K562 (cell line): Measurements from ENCODE around the gene MRLN. TPM values are rescaled to one million over a fixed set of nuclear protein-coding genes. Genes with fewer than 3 reads are reported as not detected.

ENCODE experiments used
- ATAC-seq: fragments of 200-7000 bp; cut with Tn5 transposase; 3 replicates; pipeline ENCODE4 v1.9.1; 2020; ENCODE audit warnings: moderate library complexity
- BruUV-seq: library from RNA; stranded (reverse); fragments of 400-500 nt; replicated peaks from 2 replicates; lab custom pipeline; 2021; lab: Mats Ljungman, UMichigan
- CTCF ChIA-PET: fragments of 300-600 bp; formaldehyde crosslinking; extraction: SDS; loops from one replicate; lab custom pipeline; 2021; ENCODE audit warnings: low intra/inter-chr PET ratio; lab: Yijun Ruan, JAX
- POLR2A ChIA-PET: fragments of 300-600, 350-650 bp; sonication (Branson Sonifier 250); formaldehyde crosslinking; extraction: SDS; loops from one replicate; lab custom pipeline; 2021; ENCODE audit warnings: antibody characterized with exemption, inconsistent platforms; lab: Yijun Ruan, JAX
- DNase-seq, 4 experiments: peaks; one replicate each; pipeline versions ENCODE4 v3.0.0 to v3.0.0-alpha.2; 2011 to 2018; ENCODE audit warnings: low spot score in 3 of 4, mixed read lengths in 3 of 4; ENCODE audit errors: extremely low read depth in 1 of 4
- FAIRE-seq: peaks from 2 replicates; lab custom pipeline; 2011; peaks lifted over from hg19 to GRCh38; lab: Jason Lieb, UNC
- H2AFZ ChIP-seq: 2 replicates; pipeline ENCODE4 v1.6.0; 2011; ENCODE audit warnings: low read depth, low read length, control low read depth, inconsistent platforms
- H3K27ac ChIP-seq: fragments of 200-600 bp; 3 replicates; pipeline ENCODE4 v1.8.0; 2011; ENCODE audit warnings: low read depth, mild to moderate bottlenecking, control low read depth, inconsistent platforms, low read length, moderate library complexity, mixed read lengths; ENCODE audit errors: extremely low read depth
- H3K27me3 ChIP-seq, 2 experiments: fragments of 300-600 bp in 1 of 2; 2 replicates in 1 of 2; 3 replicates in 1 of 2; pipeline versions ENCODE4 v1.6.0 to v1.8.0; 2011; ENCODE audit warnings: inconsistent platforms in 2 of 2, low read length in 2 of 2, mild to moderate bottlenecking in 1 of 2, mixed read lengths in 1 of 2, moderate library complexity in 1 of 2; ENCODE audit not compliant: control insufficient read depth in 2 of 2, insufficient read depth in 2 of 2
- H3K36me3 ChIP-seq: fragments of 300-600 bp; 3 replicates; pipeline ENCODE4 v1.8.0; 2011; ENCODE audit warnings: mild to moderate bottlenecking, low read length, inconsistent platforms; ENCODE audit not compliant: control insufficient read depth, insufficient read depth
- H3K4me1 ChIP-seq, 2 experiments: fragments of 200-600 bp in 1 of 2; replicated peaks in 1 of 2; 2 replicates in 1 of 2; 3 replicates in 1 of 2; pipeline versions ENCODE4 v1.5.1 to v1.8.0; 2011; ENCODE audit warnings: inconsistent platforms in 2 of 2, low read length in 2 of 2, mild to moderate bottlenecking in 1 of 2, mixed read lengths in 1 of 2, moderate library complexity in 1 of 2; ENCODE audit not compliant: control insufficient read depth in 2 of 2, insufficient read depth in 2 of 2
- H3K4me2 ChIP-seq: 2 replicates; pipeline ENCODE4 v1.6.1; 2011; ENCODE audit warnings: low read length, control low read depth, inconsistent platforms, mixed read lengths; ENCODE audit not compliant: insufficient read depth
- H3K4me3 ChIP-seq: fragments of 200-600 bp; sonication (generic), shearing (Covaris generic); 2 replicates; pipeline ENCODE4 v1.5.1; 2016; ENCODE audit warnings: control low read depth, inconsistent platforms
- H3K79me2 ChIP-seq: fragments of 200-600 bp; 3 replicates; pipeline ENCODE4 v1.8.0; 2011; ENCODE audit warnings: low read length, inconsistent platforms; ENCODE audit not compliant: control insufficient read depth, insufficient read depth
- H3K9ac ChIP-seq, 2 experiments: 2 replicates each; pipeline versions ENCODE4 v1.6.0 to v1.6.1; 2011; ENCODE audit warnings: low read depth in 2 of 2, low read length in 2 of 2, control low read depth in 1 of 2, inconsistent platforms in 1 of 2, mild to moderate bottlenecking in 1 of 2, mixed read lengths in 1 of 2; ENCODE audit not compliant: insufficient read depth in 1 of 2
- H3K9me1 ChIP-seq: one replicate; pipeline ENCODE4 v1.6.0; 2011; ENCODE audit warnings: inconsistent platforms, mild to moderate bottlenecking, low read length, moderate library complexity; ENCODE audit not compliant: control insufficient read depth, insufficient read depth
- H3K9me3 ChIP-seq: replicated peaks from 2 replicates; pipeline ENCODE4 v1.5.1; 2011; ENCODE audit warnings: low read depth, low read length, inconsistent platforms; ENCODE audit not compliant: control insufficient read depth, insufficient read depth
- H4K20me1 ChIP-seq: replicated peaks from 2 replicates; pipeline ENCODE4 v1.6.1; 2011; ENCODE audit warnings: low read length, inconsistent platforms, mixed read lengths; ENCODE audit not compliant: control insufficient read depth, insufficient read depth
- CC2D1A ChIP-seq: fragments of 450-650 bp; IDR thresholded peaks from 2 replicates; pipeline ENCODE4 v1.6.1; 2017; ENCODE audit warnings: mild to moderate bottlenecking
- CTCF ChIP-seq, 3 experiments: IDR thresholded peaks in 2 of 3; conservative IDR thresholded peaks in 1 of 3; 2 replicates each; pipeline ENCODE4 v1.5.1; 2011 to 2012; ENCODE audit warnings: low read length in 3 of 3, mild to moderate bottlenecking in 3 of 3, control low read depth in 2 of 3, improper control_type of control experiment in 1 of 3, inconsistent platforms in 1 of 3, low read depth in 1 of 3, mixed read lengths in 1 of 3, moderate library complexity in 1 of 3; ENCODE audit not compliant: insufficient read depth in 2 of 3
- EHMT2 ChIP-seq: fragments of 450-650 bp; IDR thresholded peaks from 2 replicates; pipeline ENCODE4 v1.6.1; 2018; ENCODE audit warnings: antibody characterized with exemption
- HDAC3 ChIP-seq: fragments of 450-650 bp; IDR thresholded peaks from 2 replicates; pipeline ENCODE4 v1.6.1; 2018; ENCODE audit warnings: borderline replicate concordance, mild to moderate bottlenecking, moderate library complexity; ENCODE audit not compliant: partially characterized antibody
- NELFE ChIP-seq: IDR thresholded peaks from 2 replicates; pipeline ENCODE4 v1.6.1; 2011; ENCODE audit warnings: mild to moderate bottlenecking; ENCODE audit not compliant: insufficient read depth, insufficient read length
- RBM25 ChIP-seq: fragments of 200-400 bp; formaldehyde crosslinking; IDR thresholded peaks from 2 replicates; pipeline ENCODE4 v1.6.1; 2018; ENCODE audit warnings: low read length, low read depth, moderate library complexity; ENCODE audit not compliant: severe bottlenecking
- TAL1 ChIP-seq: fragments of 450-650 bp; IDR thresholded peaks from 2 replicates; pipeline ENCODE4 v1.6.1; 2016; ENCODE audit warnings: mild to moderate bottlenecking
- ZNF12 ChIP-seq: sonication (generic); formaldehyde crosslinking; IDR thresholded peaks from 2 replicates; pipeline ENCODE4 v1.4.0; 2020; ENCODE audit warnings: mild to moderate bottlenecking, missing genetic modification reagents
- ZNF146 ChIP-seq: IDR thresholded peaks from one replicate; pipeline ENCODE4 v1.6.1; 2018; ENCODE audit warnings: missing compliant biosample characterization; ENCODE audit not compliant: unreplicated experiment
- WGBS: fragments of 100-300 bp; shearing (Covaris generic); methylation state at CpG from one replicate; pipeline ENCODE4 v1.1.6; 2016; ENCODE audit warnings: low coverage, mixed read lengths; ENCODE audit not compliant: insufficient coverage; ENCODE audit errors: missing lambda C conversion rate; 5-methylcytosine and 5-hydroxymethylcytosine counted together
- in situ Hi-C: fragments of 300-500 bp; cut with MboI; formaldehyde crosslinking; loops from 4 replicates; pipeline ENCODE4 v1.15.0; 2018; ENCODE audit warnings: inconsistent platforms, mixed read lengths
- intact Hi-C: fragments of 100-400 bp; cut with micrococcal nuclease; formaldehyde crosslinking; loops from 2 replicates; pipeline ENCODE4 v1.14.2; 2022
- polyA plus RNA-seq, 8 experiments: library from polyadenylated mRNA; depleted of rRNA in 4 of 8; stranded (reverse) in 5 of 8; unstranded in 3 of 8; fragments of >200 nt; fragmentation: Nextera tagmentation in 2 of 8; fragmentation: Illumina TruSeq in 1 of 8; extraction: Ambion mirVana in 2 of 8; extraction: Trizol in 1 of 8; gene quantifications; 2 replicates each; pipeline versions ENCODE4 v1.2.1 to v1.2.3, GENCODE V29; 2011 to 2014; ENCODE audit warnings: inconsistent platforms in 1 of 8, missing spikeins in 1 of 8
- total RNA-seq, 7 experiments: library from RNA; depleted of rRNA in 6 of 7; stranded (reverse); fragments of >200 nt in 6 of 7; fragmentation: Illumina TruSeq in 2 of 7; extraction: Trizol in 2 of 7; gene quantifications; 2 replicates each; pipeline versions ENCODE4 v1.2.1 to v1.2.3, GENCODE V29; 2011 to 2021; ENCODE audit warnings: low replicate concordance in 1 of 7
- TF ChIP-seq, protein P1 (sequence below): fragments of 450-650 bp; IDR thresholded peaks from 2 replicates; pipeline ENCODE4 v1.6.1; 2016

MRLN gene
- total and polyA plus RNA-seq, 9 of the 15 experiments (the other 6 are each of a cell fraction or from before 2014, with no cell fraction given): 0.07 to 0.13 TPM; not detected in 7

DNA sequence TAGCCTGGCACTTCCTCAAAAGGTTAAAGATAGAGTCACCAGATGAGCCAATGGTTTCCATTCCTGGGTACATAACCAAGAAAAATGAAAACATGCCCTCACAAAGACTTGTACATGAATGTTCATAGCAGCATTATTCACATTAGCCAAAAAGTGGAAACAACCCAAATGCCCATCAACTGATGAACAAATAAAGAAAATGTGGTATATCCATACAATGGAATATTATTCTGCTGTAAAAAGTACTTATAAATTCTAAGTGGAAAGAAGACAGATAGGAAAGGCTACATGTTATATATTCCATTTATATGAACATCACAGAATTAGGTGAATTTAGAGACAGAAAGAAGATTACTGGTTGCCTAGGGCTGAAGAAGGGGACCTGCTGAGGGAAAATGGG, 32.9 kb downstream of the MRLN start:
- FAIRE-seq: no peak
- Histone ChIP-seq H3K9me1 (no peaks in the 10 kb centered on the region), H4K20me1 (no peaks in the 10 kb centered on the region), H3K79me2 (no peaks in the 10 kb centered on the region), H3K27ac (no peak overlapping the region), H2AFZ (no peak overlapping the region), H3K9me3 (no peaks in the 10 kb centered on the region), H3K4me3 (no peak overlapping the region), H3K36me3 (no peaks in the 10 kb centered on the region), H3K9ac (no peak overlapping the region), H3K4me1 (no peaks in the 10 kb centered on the region), H3K4me2 (no peak overlapping the region), H3K27me3 (no peaks in the 10 kb centered on the region)
- intact Hi-C loops: no loop called here
- no peak for ATAC-seq
- no TSS peak for BruUV-seq
- in situ Hi-C loops: no loop called here
- POLR2A ChIA-PET: no interaction called here
- CTCF ChIA-PET: no interaction called here
- TF ChIP-seq ZNF146 (CRISPR knock-in tag) (peak; percentile 32), ZNF12 (no peak), RBM25 (peak; percentile 5), EHMT2 (no peak), NELFE (no peak)
- no peak for DNase-seq

DNA sequence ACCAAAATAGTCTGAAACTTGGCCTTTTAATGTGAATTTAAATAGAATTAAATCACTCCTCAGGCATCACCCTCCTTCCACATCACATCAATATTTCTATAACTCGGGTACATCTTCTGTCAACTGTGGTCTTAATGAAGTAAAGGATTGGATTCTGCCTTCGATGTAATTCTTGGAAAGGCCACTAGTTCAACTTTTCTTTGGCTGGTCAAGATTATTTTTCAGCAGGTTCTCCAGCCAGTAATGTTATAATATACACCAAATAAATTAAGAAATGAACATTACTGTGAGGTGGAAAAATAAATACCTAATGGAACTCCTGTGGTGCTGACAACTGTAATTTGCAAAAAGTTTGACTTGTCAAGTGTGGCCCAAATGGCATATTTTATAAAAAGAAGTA, 33.9 kb downstream of the MRLN start:
- H3K9ac ChIP-seq: no peak overlapping the region
- H3K27me3 ChIP-seq: no peaks in the 10 kb centered on the region
- no peak overlapping the region for H2AFZ ChIP-seq
- H3K4me3 ChIP-seq: no peak overlapping the region
- no peak overlapping the region for H3K4me2 ChIP-seq
- in situ Hi-C loops: no loop called here
- ATAC-seq (no peak; the same call in 2 of the 3 replicates), DNase-seq (no peak), FAIRE-seq (peak; percentile 26)
- no peaks in the 10 kb centered on the region for H3K9me3 ChIP-seq
- no peak overlapping the region for H3K27ac ChIP-seq
- intact Hi-C loops: no loop called here
- POLR2A ChIA-PET: no interaction called here
- H3K9me1 ChIP-seq: no peaks in the 10 kb centered on the region
- H3K36me3 ChIP-seq: no peaks in the 10 kb centered on the region
- CTCF ChIA-PET: no interaction called here
- TF ChIP-seq HDAC3 (no peak), TAL1 (no peak), CC2D1A (no peak), CTCF (IDR thresholded peaks at IDR 0.05 in 2 of 3, conservative IDR thresholded peaks at IDR 0.05 in 1 of 3; ENCODE audit: insufficient read depth in 2 of 3, low read depth in 1 of 3, low read length in 3 of 3) (0 out of 6 replicates have a peak, but pooled peaks of 1 of the 3 experiments have one; percentile 23)
- TF ChIP-seq, protein P1, sequence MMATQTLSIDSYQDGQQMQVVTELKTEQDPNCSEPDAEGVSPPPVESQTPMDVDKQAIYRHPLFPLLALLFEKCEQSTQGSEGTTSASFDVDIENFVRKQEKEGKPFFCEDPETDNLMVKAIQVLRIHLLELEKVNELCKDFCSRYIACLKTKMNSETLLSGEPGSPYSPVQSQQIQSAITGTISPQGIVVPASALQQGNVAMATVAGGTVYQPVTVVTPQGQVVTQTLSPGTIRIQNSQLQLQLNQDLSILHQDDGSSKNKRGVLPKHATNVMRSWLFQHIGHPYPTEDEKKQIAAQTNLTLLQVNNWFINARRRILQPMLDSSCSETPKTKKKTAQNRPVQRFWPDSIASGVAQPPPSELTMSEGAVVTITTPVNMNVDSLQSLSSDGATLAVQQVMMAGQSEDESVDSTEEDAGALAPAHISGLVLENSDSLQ: no peak
- H3K79me2 ChIP-seq: no peaks in the 10 kb centered on the region
- no peaks in the 10 kb centered on the region for H3K4me1 ChIP-seq
- no TSS peak for BruUV-seq
- no peaks in the 10 kb centered on the region for H4K20me1 ChIP-seq
- WGBS: 4% methylated on average over 2 of the region's 2 CpGs
